HG03045 (cell line): ENCODE results near the gene ZP2.
"Not testable (repeated sequence)": the region's sequence is repeated elsewhere in the genome, so short reads cannot be mapped to it uniquely, and the experiment has no call there.

Experiments
- ATAC-seq: cut with Tn5 transposase; IDR thresholded peaks from one replicate; pipeline ENCODE4 v1.9.1; 2021; ENCODE audit warnings: mild to moderate bottlenecking, moderate library complexity; ENCODE audit not compliant: unreplicated experiment

The ZP2 gene

DNA sequence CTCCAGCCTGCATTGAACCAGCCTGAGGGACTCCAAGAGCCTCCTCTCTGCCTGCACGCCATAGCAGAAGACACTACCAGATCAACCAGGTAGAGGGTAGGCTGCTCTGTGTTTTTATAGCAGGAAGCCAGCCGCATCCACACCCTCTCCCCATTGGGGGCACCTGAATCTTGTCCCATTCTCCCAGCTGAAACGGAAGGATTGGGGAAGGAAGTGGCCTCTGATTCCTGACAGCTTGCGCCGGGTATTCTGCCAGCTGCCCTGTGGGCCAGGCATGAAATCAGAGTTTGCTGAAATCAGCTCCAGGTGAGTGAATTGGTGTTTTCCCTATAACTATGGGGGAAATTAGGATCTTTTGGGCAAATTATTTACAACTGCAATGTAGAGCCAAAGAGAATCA lies at the start of gene ZP2:
ZP2 (minus strand) TSS at position 89 of the 400 bp plus-strand sequence; CDS start at position 62, 27 bp downstream.
- ATAC-seq, result no peak

DNA sequence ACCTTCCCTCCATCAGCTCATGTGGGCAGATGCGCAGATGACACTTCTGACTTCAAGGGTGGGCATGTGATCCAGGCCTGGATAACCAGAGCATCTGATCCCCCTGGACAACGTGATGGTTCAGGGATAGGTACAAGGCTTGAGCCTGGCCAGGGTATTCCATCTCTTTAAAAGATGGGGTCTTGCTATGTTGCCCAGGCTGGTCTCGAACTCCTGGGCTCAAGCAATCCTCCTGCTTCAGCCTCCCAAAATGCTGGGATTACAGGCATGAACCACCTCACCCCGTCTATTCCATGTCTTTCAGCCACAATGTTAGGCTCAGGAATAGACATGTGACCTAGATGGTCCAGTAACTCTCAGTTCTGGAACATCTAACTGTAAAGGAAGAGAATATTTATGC lies 45.9 kb upstream of the ZP2 start:
- ATAC-seq, result no peak

GRCh38 chr16:21256636-21257035 lies 45.3 kb upstream of the ZP2 start:
- no peak for ATAC-seq

DNA sequence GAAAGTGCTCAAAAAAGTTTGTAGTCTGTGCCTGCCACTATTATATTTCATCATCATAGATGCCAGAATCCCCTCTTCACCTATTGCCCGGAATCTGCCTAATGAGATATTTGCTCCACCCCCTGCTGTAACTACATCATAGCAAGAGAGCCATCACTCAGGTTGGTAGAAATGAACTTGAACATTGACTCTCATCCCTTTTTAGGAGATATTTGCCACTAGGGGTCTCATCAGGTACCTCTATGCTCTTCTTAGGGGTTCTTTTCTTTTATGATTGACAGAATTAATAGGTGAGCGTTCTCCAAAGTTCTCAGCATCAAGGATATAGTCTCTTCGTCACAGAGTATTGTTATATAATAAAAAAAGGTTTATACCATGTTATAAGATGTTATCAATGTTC lies 42.1 kb upstream of the ZP2 start:
- no peak for ATAC-seq

DNA sequence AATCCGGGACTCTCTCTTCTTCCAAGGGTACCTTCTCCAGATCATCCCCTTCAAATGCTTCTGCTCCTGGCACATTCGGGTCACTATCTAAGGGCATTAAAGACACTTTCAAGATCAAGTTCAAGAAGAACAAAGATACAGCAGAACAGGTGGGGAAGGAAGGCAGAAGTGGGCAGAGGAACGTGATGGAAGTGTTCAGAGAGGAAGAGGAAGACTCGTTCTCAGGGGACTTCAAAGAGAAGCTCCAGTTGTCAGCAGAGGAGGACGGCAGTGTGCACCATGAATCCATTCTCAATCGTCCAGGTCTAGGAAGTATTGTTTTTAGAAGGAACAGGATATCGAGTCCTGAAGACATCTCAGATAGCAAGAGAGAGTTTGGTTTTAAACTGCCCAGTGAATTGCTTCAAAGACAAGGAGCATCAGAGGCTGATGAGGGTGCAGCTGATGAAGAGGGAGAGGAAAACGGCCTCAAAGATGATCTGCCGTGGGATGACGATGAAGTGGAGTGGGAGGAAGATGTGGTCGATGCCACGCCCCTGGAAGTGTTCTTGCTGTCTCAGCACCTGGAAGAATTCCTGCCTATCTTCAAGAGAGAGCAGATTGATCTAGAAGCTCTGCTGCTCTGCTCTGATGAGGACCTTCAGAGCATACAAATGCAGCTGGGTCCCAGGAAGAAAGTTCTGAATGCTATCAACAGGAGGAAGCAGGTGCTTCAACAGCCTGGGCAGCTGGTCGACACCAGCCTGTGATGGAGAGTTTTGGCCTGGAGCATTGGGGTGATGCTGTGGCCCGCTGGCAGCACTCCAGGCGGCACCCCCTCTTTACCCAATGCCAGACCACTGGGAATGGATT lies 38.9 kb upstream of the ZP2 start:
- no peak for ATAC-seq

DNA sequence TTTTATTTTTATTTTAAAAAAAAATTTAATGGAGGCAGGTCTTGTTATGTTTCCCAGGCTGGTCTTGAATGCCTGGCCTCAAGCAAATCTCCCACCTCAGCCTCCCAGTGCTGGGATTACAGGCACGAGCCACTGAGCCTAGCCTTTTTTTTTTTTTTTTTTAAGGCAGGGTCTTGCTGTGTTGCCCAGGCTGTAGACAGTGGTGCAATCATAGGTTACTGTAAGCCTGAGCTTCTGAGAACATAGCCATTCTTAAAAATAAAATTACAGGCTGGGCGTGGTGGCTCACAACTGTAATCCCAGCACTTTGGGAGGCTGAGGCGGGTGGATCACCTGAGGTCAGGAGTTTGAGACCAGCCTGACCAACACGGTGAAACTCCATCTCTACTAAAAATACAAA lies 36.8 kb upstream of the ZP2 start:
- not testable (repeated sequence) for ATAC-seq

- ATAC-seq, result no peak
These were observed 33.3 kb upstream of the ZP2 start for GRCh38 chr16:21244518-21245215.

GRCh38 chr16:21242756-21243155 lies 31.4 kb upstream of the ZP2 start:
- no peak for ATAC-seq

GRCh38 chr16:21239646-21240045 lies 28.3 kb upstream of the ZP2 start:
- no peak for ATAC-seq

DNA sequence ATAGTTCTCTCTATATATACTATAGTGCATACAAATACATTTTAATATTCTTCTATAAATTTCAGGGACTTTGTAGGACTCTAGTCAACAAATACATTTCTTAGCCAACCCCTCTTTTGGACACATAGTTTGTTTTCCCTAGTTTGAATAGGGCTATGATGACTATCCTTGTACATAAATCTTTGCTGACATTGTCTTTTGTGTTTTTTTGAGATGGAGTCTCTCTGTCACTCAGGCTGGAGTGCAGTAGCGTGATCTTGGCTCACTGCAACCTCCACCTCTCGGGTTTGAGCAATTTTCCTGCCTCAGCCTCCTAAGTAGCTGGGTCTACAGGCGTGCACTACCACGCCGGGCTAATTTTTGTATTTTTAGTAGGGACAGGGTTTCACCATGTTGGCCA lies 25.5 kb upstream of the ZP2 start:
- no peak for ATAC-seq

DNA sequence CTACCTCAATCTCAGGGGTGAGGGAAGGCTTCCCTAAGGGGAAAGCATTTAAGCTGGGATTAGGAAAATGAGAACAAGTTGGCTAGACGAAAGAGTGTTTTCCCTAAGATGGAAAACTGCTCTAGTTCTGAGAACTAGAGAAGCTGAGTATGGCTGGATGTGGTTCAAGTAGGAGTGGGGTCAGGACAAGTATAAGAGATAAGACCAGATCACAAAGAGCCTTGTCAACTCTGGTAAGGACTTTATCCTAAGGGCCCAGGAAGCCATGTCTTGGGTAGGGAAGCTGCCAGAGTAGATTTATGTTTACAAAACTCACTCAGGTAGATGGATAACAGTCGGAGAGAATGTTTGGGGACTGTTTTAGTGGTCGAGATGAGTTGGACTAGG lies 23.8 kb upstream of the ZP2 start:
- ATAC-seq, result no peak

DNA sequence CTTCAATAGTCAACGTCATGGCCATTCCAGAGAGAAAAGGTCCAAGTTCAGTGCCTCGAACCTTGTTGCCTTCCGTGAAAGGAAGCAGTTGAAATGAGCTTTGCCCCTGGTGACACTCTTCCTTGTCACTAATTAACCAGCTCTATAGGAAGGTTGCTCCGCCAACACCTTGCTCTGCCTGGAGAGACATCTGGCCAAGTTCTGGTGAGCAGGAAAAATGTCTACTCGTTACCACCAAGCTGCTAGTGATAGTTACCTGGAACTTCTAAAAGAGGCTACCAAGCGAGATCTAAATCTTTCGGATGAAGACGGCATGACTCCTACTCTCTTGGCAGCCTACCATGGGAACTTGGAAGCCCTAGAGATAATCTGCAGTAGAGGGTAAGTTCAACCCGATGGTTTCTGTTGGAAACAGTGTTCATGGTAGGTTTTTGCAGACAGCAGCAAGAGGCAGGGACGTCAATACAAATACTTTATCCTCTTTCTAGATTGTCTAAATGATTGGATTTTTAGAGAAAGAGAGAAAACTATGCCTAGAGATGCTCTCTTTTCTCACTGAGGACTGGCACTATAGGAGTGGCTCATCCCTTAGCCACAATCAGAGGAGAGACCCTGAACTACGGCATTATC lies 22.3 kb upstream of the ZP2 start, which contains the start of gene ANKS4B:
ANKS4B (plus strand) TSS at position 179 of the 630 bp plus-strand sequence; CDS start at position 218, 39 bp downstream.
- no peak for ATAC-seq

- no peak for ATAC-seq
These were observed 21.7 kb upstream of the ZP2 start for GRCh38 chr16:21233045-21233520.

DNA sequence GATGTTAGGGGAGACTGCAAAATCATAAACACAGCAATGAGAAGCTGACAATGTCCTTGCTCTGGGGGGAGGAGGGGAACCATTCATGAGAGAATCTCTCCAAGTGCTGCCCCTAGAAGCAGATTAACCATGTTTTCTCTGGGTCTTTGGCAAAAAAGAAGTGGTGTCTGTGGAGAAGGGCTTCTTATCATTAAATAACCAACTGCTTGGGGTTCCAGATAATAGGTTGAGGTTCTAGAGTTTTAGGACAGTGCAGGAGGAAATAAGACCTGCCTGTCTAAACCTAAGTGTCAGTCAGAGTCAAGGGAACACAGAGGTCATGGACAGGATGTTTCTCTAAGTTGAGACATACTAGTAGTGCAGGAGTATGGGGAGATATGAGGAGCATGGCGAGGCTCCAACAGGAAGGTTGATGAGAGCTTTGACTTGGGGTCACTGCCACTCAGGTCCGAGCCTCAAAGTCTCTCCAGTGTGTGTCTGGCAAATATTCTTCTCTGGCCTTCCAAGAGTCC lies 17.0 kb upstream of the ZP2 start:
- no peak for ATAC-seq

DNA sequence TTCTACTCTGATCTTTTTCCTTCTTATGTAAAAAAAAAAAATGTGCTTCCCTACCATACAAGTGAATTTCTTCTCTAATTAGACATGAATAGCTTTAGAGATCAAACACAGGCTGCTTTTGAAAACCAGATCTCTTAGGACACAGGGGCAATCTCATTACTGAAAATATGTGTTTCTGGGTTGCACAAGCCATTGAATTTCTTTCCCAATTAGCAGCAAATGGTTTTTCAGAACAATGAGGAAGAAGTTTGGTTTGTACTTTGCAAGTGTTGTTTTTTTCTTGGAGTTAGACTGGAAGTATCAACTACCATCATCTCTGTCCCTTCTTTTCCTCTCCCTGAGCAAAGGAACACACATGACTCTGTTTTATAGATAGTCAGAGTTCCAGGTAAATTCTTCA lies 16.5 kb upstream of the ZP2 start:
- ATAC-seq, result no peak

DNA sequence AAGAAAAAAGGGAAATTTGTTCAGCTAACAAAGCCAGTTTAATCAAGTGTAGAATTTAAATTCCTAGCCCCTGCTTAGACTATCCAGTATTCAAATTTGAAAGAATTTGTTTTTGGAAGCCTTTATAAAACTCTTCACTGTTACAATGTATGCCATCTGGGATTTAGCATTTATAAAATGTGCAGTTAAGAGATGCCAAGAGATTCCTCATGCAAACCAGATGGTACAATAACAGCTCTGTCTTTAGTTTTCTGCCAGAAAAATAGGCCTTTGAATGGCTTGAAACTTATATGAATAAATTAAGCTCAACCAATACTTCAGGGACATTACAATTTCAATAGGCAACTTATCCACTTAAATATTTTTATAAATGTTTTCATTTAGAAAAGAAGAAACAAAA lies 15.4 kb upstream of the ZP2 start:
- no peak for ATAC-seq

DNA sequence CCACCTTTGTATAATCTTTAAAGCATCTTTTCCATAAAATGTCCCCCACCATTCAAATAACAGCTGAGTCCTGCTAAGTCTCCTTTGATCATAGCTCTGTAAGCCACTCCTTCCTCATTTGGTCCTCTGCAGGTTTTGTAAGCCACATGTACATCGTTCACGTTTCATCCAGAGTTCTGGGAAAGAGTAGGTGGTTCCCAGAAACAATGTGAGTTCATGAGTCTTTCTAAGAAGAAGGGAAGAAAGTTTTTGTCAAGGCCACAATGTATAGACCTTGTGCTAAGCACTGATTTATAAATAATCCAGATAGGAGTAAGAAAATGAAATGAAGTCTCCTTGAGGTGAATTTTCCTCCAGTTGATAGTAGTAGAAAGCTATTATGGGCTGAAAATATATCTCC lies 13.4 kb upstream of the ZP2 start:
- ATAC-seq, result no peak

- ATAC-seq, result no peak
These were observed 12.4 kb upstream of the ZP2 start for GRCh38 chr16:21223787-21224186.

GRCh38 chr16:21222495-21223337 lies 11.3 kb upstream of the ZP2 start:
- ATAC-seq, result no peak

DNA sequence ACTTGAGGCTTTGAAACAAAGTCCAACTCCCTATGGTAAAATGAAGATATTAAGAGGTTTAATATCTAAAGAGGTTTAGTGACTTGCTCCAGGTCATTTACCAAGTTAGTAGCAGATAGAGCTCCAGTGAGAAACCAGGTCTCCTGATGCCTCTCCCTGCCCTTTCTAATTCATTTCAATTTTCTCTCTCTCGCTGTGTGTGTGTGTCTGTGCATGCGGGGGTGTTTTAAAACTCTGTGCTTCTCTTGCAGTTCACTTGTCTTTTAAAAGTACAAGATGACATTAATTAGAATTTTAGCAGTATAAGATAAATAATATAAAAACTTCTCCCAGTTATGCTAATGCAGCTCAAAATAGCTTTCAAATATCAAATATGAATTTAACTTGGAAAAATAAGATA lies 8.2 kb upstream of the ZP2 start:
- no peak for ATAC-seq

- no peak for ATAC-seq
These were observed 6.8 kb upstream of the ZP2 start for GRCh38 chr16:21218153-21218552.
